Mucosa of stomach (tissue), 1 donor: ENCODE measurements around the gene CAMK2D.

ENCODE experiments used
- H3K27me3 ChIP-seq: one replicate; pipeline ENCODE4 v1.7.0; 2013; ENCODE audit warnings: mild to moderate bottlenecking, low read length; ENCODE audit not compliant: control insufficient read depth, insufficient read depth
- H3K36me3 ChIP-seq: one replicate; pipeline ENCODE4 v1.7.0; 2013; ENCODE audit warnings: low read length; ENCODE audit not compliant: control insufficient read depth, insufficient read depth
- H3K4me1 ChIP-seq: one replicate; pipeline ENCODE4 v1.7.0; 2013; ENCODE audit warnings: mild to moderate bottlenecking, low read length; ENCODE audit not compliant: control insufficient read depth, insufficient read depth
- H3K4me3 ChIP-seq: one replicate; pipeline ENCODE4 v1.7.0; 2013; ENCODE audit warnings: low read length
- H3K9ac ChIP-seq: one replicate; pipeline ENCODE4 v1.7.0; 2013; ENCODE audit warnings: mild to moderate bottlenecking, low read length, moderate library complexity
- H3K9me3 ChIP-seq: one replicate; pipeline ENCODE4 v1.7.0; 2013; ENCODE audit warnings: mild to moderate bottlenecking, low read length, moderate library complexity; ENCODE audit not compliant: control insufficient read depth
- donor health status: Pancreatic carcinoma.

The CAMK2D gene

DNA sequence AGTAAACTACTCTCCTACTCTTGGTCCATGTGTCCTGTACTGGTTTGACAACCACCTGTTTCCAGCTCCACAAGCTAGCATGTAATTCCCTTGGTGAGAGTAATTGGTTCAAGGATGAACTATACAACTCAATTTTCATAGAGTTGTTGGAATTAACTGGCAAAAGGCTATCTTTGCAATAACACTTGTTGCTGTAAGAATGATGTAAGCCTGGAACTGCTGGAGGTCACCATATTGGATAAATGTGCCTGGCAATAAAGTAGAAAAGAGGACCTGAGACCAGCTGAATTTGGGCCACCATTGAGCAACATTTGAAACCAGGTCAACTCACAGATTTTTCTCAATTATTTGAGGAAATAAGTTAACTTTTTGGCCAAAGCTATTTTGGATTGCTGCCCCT lies 175.5 kb downstream of the CAMK2D start:
- Histone ChIP-seq H3K27me3 (no peaks in the 10 kb centered on the region), H3K9me3 (no peaks in the 10 kb centered on the region), H3K9ac (no peak overlapping the region), H3K36me3 (no peaks in the 10 kb centered on the region), H3K4me3 (no peak overlapping the region), H3K4me1 (peaks cover 10% of the 10 kb centered on the region)

DNA sequence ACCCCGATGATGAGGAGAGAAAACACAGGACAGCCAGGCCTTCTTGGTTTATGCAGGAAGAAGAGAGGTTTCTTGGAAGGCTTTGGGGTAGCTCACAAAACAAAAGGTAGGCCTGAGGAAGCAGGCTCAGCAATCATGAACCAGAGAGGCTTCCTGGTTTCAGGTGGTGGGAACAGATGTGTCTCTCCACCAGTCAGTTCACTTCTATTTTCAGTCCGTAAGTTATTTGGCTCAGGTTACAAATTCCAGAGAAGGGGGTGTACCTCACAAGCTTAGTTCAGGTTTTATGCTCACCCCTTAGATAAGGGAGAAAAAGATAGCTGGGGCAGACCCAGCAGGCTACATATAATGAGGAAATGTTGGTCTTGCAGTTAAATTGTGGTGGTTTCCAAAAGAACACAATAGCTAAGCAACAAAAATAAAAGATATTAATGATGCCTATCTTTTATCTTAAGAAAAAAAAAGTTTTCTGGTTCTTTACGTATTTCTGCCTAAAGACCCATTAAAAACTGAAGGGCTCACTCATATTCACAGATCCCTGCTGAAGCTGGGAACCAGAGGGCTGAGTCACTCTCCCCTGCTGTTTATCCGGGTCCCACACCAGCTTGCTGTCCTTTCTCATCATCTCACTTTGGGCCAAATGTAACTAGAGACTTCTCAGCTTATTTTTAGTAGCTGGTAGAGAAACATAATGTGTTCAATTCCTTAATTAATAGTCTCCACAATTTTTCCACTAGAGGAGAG lies 177.0 kb downstream of the CAMK2D start:
- Histone ChIP-seq H3K27me3 (no peaks in the 10 kb centered on the region), H3K9me3 (no peaks in the 10 kb centered on the region), H3K4me1 (peaks cover 10% of the 10 kb centered on the region), H3K36me3 (no peaks in the 10 kb centered on the region), H3K4me3 (no peak overlapping the region), H3K9ac (no peak overlapping the region)

DNA sequence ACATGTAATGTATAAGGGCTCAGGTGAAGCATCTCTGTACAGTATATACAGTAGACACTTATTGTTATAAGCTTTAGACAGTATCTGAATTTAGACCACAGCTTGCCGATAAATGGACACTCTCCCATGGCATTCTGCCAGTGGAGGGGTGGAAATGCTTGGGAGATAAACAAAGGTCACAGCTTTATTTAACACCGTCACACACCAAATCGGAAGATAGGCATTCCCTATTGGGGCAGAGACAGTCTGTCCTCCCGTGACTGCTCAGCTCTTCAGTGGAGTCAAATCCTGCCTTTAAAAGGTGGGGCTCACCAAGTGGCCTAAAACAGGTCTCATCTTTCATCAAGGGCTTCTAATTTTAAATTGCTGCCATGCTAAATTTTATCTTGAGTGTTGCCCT lies 178.8 kb downstream of the CAMK2D start:
- no peak overlapping the region for H3K4me3 ChIP-seq
- H3K9ac ChIP-seq = no peak overlapping the region
- peaks cover 10% of the 10 kb centered on the region for H3K4me1 ChIP-seq

DNA sequence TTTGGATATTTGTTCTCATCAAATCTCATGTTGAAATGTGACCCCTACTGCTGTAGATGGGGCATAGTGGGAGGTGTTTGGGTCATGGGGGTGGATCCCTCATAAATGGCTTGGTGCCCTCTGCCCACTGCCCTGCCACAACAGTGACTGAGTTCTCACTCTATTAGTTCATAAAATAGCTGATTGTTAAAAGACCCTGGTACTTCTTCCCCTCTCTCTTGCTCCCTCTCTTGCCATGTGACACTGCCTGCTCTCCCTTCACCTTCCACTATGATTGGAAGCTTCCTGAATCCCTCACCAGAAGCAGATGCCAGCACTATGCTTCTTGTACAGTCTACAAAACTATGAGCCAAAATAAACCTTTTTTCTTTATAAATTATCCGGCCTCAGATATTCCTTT lies 182.2 kb downstream of the CAMK2D start:
- Histone ChIP-seq H3K9ac (no peak overlapping the region), H3K4me3 (no peak overlapping the region), H3K36me3 (no peaks in the 10 kb centered on the region), H3K27me3 (no peaks in the 10 kb centered on the region), H3K9me3 (no peaks in the 10 kb centered on the region), H3K4me1 (peaks cover 16% of the 10 kb centered on the region)

More for the DNA sequence above, 178.8 kb downstream of the CAMK2D start:
- Histone ChIP-seq H3K36me3 (no peaks in the 10 kb centered on the region), H3K27me3 (no peaks in the 10 kb centered on the region), H3K9me3 (no peaks in the 10 kb centered on the region)

DNA sequence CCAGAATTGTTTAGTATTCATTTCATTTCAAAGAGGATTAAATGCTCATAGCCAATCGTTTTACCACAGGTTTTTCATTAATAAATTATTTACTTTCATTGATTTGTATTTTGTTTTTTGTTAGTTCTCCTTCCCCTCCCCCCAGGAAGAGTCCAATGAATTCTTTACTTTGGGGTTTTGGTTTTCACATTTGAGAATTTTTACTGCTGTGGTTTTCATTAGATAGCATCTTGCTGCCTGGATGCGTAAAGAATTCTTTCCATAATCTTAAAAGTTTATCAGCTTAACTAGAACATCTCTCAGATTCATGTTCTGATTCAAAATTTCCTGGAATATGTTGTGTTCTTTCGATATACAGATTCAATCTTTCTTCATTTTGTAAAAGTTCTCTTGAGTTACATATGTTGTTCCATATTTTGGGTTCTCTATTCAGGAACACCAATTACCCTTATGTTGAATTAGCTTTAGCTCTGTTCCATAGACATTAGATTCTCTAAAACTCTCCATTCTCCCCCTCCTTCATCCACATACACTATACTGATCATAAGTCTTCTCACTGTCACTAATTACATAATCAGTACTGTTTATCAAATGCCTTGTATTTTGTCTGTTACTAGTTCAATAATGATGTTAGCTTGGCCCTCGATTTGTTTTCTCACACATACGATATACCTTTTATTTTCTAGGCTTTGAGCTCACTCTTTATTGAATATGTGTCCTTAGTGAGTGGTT lies 184.4 kb downstream of the CAMK2D start:
- H3K9me3 ChIP-seq = no peaks in the 10 kb centered on the region
- H3K36me3 ChIP-seq = no peaks in the 10 kb centered on the region
- no peaks in the 10 kb centered on the region for H3K27me3 ChIP-seq
- no peak overlapping the region for H3K9ac ChIP-seq
- H3K4me3 ChIP-seq = no peak overlapping the region
- H3K4me1 ChIP-seq = peaks cover 12% of the 10 kb centered on the region

DNA sequence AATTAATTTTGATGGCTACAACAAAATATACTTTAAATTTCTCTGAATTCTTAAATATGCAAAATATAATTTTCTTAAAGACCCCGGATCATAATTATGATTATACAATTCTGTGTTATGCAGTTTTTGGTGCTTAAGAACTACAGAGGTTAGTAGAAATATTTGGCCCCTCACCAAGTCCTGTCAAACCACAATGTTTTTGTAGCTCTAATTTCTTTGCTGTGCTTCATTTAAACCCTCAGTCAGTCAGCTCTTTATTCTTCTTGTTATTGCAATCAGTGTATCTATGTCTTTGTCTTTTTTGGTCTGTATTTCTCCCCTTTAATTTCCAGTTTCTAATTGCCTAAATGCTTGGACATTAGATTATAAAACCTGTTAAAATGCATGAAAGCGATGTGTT lies 186.1 kb downstream of the CAMK2D start:
- Histone ChIP-seq H3K9me3 (no peaks in the 10 kb centered on the region), H3K9ac (no peak overlapping the region), H3K27me3 (no peaks in the 10 kb centered on the region), H3K4me1 (peaks cover 12% of the 10 kb centered on the region), H3K36me3 (no peaks in the 10 kb centered on the region), H3K4me3 (no peak overlapping the region)

DNA sequence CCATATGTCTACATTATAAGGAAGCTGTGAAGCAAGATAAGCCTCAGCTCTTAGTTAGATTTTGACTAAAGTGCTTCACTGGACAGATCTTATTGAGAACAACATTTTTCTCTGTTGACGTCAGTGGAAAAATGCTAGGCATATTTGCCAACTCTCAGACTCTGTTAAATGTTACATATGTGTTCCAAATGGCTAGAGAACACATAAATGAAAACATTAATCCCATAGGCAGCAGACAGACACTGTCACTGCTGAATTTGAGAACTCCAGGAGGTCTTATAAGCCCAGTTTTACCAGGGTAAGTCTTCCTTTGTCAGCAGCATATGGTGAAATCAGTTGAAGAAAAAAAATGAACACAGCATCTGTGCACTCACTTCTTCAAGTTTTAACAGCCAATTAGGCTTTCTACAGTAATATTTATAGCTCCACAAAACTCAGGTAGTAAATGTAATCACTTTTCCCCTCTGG lies 186.9 kb downstream of the CAMK2D start:
- Histone ChIP-seq H3K36me3 (no peaks in the 10 kb centered on the region), H3K4me3 (no peak overlapping the region), H3K4me1 (peaks cover 12% of the 10 kb centered on the region), H3K9ac (no peak overlapping the region), H3K27me3 (no peaks in the 10 kb centered on the region), H3K9me3 (no peaks in the 10 kb centered on the region)

DNA sequence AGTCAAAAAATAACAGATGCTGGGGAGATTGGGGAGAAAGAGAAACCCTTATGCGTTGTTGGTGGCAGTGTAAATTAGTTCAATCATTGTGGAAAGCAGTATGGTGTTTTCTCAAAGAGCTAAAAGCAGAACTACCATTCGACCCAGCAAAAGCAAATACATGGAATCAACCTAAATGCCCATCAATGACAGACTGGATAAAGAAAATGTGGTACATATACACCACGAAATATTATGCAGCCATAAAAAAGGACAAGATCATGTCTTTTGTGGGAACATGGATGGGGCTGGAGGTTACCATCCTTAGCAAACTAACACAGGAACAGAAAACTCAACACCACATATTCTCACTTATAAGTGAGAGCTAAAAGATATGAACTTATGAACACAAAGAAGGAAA lies 188.9 kb downstream of the CAMK2D start:
- no peaks in the 10 kb centered on the region for H3K27me3 ChIP-seq
- H3K4me3 ChIP-seq = no peak overlapping the region
- no peak overlapping the region for H3K9ac ChIP-seq
- H3K36me3 ChIP-seq = no peaks in the 10 kb centered on the region
- H3K4me1 ChIP-seq = peaks cover 12% of the 10 kb centered on the region
- no peaks in the 10 kb centered on the region for H3K9me3 ChIP-seq

DNA sequence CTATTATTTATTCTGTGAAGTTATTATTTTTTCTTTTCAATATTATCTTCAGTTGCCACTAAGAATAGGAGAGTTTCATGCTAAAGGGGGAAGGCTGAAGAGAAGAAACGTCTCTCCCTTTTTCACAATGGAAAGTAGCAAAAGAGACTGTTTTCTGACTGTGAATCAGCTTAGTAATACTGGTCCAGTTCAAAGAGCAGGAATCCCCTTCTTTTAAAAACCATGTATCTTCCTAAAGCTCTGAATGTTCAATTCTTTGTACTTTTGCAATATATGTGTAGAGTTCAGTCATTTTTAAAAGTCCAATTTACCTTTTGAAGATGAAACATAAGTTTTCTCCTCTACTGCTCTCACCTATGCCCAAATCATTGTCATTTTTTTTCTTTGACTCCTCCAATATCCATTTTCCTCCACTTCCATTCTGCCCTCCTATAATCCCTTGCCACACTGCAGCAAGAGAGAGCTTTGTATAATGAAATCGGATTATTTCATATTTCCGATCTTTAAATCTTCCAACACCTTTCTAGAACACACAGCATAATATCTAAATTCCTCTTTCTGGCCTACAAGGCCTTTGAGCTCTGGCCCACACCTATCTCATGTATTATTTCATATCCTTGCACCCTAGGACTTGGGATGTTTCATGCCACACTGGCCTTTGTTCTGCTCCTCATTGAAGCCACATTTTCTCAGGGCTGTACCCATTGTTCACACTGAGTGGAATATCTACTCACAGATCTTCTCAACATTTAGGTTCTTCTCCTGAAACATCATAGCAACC lies 195.3 kb downstream of the CAMK2D start:
- H3K4me1 ChIP-seq = peaks cover 10% of the 10 kb centered on the region
- H3K4me3 ChIP-seq = no peak overlapping the region
- no peaks in the 10 kb centered on the region for H3K36me3 ChIP-seq
- H3K9ac ChIP-seq = no peak overlapping the region
- H3K27me3 ChIP-seq = no peaks in the 10 kb centered on the region
- H3K9me3 ChIP-seq = no peaks in the 10 kb centered on the region

DNA sequence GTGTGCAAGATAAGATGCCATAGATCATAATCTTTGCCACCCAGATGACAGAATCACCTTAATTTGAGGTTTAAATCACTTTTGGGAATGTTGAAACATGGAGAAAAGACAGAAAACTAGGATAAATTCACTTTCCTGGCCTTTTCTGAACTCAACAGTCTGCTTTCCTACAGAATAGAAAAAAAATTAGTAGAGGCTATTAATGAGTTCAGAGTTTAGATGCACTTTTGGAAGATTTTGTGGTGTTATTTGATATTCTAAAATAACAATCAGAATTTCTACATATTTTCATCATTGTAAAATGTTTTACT lies 195.9 kb downstream of the CAMK2D start:
- Histone ChIP-seq H3K27me3 (no peaks in the 10 kb centered on the region), H3K36me3 (no peaks in the 10 kb centered on the region), H3K4me1 (peaks cover 10% of the 10 kb centered on the region), H3K4me3 (no peak overlapping the region), H3K9ac (no peak overlapping the region), H3K9me3 (no peaks in the 10 kb centered on the region)

DNA sequence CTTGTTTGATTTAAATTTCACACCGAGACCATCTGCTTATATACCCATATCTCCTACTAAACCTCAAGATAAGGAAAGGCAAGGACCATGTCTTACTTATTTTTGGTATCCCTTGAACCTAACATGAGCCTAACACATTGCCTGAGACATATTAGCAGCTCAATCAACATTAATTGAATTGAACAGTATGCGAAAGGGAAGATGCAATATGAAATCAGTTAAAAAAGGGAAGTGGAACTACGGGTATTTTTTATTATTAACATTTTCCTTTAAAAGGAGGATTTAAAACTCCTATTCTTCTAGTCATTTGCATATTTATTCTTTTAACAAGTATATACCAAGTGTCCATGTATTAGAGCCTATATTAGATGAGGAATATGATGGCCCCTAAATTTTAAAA lies 197.0 kb downstream of the CAMK2D start:
- Histone ChIP-seq H3K27me3 (no peaks in the 10 kb centered on the region), H3K9me3 (no peaks in the 10 kb centered on the region), H3K9ac (no peak overlapping the region), H3K4me1 (peaks cover 10% of the 10 kb centered on the region), H3K36me3 (no peaks in the 10 kb centered on the region), H3K4me3 (no peak overlapping the region)
